MM.1S (cell line): ENCODE measurements around the gene ING3.
"Not testable (repeated sequence)": the region's sequence is repeated elsewhere in the genome, so short reads cannot be mapped to it uniquely, and the experiment has no call there.

Experiments
- DNase-seq: peaks from one replicate; pipeline ENCODE4 v3.0.0-alpha.2; 2015
- H2AFZ ChIP-seq: fragments of 300-600 bp; sonication (generic); 2 replicates; pipeline ENCODE4 v1.6.0; 2016; ENCODE audit warnings: antibody characterized with exemption, low read length
- H3F3A ChIP-seq: fragments of 300-600 bp; sonication (generic); 2 replicates; pipeline ENCODE4 v1.6.1; 2016; ENCODE audit warnings: mild to moderate bottlenecking, antibody characterized with exemption, low read length, moderate library complexity, mixed read lengths; ENCODE audit not compliant: insufficient read depth
- H3K27ac ChIP-seq: fragments of 300-600 bp; sonication (generic); 2 replicates; pipeline ENCODE4 v1.5.1; 2016; ENCODE audit warnings: mild to moderate bottlenecking, low read length
- H3K27me3 ChIP-seq: fragments of 300-600 bp; sonication (generic); replicated peaks from 2 replicates; pipeline ENCODE4 v1.6.0; 2016; ENCODE audit warnings: low read length; ENCODE audit not compliant: insufficient read depth
- H3K36me3 ChIP-seq: fragments of 300-600 bp; sonication (generic); replicated peaks from 2 replicates; pipeline ENCODE4 v1.6.1; 2016; ENCODE audit warnings: mild to moderate bottlenecking, low read length, mixed read lengths; ENCODE audit not compliant: insufficient read depth
- H3K4me1 ChIP-seq: fragments of 300-600 bp; sonication (generic); 2 replicates; pipeline ENCODE4 v1.6.1; 2016; ENCODE audit warnings: low read length, mixed read lengths
- H3K4me2 ChIP-seq: fragments of 300-600 bp; sonication (generic); 2 replicates; pipeline ENCODE4 v1.6.0; 2016; ENCODE audit warnings: low read depth, low read length
- H3K4me3 ChIP-seq: fragments of 300-600 bp; sonication (generic); 2 replicates; pipeline ENCODE4 v1.5.1; 2016; ENCODE audit warnings: low read length, mixed read lengths
- H3K79me2 ChIP-seq: fragments of 300-600 bp; sonication (generic); 2 replicates; pipeline ENCODE4 v1.6.1; 2016; ENCODE audit warnings: mixed run types, low read length, mixed read lengths
- H3K9ac ChIP-seq: fragments of 300-600 bp; sonication (generic); 2 replicates; pipeline ENCODE4 v1.6.1; 2016; ENCODE audit warnings: low read length, mixed read lengths
- H3K9me2 ChIP-seq: fragments of 300-600 bp; sonication (generic); replicated peaks from 2 replicates; pipeline ENCODE4 v1.6.1; 2016; ENCODE audit warnings: mild to moderate bottlenecking, low read length, mixed read lengths; ENCODE audit not compliant: insufficient read depth
- H3K9me3 ChIP-seq: fragments of 300-600 bp; sonication (generic); replicated peaks from 2 replicates; pipeline ENCODE4 v1.6.1; 2016; ENCODE audit warnings: mild to moderate bottlenecking, low read length, mixed read lengths; ENCODE audit not compliant: insufficient read depth
- H4K20me1 ChIP-seq: fragments of 300-600 bp; sonication (generic); 2 replicates; pipeline ENCODE4 v1.6.1; 2016; ENCODE audit warnings: mild to moderate bottlenecking, low read length, moderate library complexity, mixed read lengths; ENCODE audit not compliant: insufficient read depth
- CTCF ChIP-seq: fragments of 300-600 bp; sonication (generic); IDR thresholded peaks from 2 replicates; pipeline ENCODE4 v1.5.1; 2016; ENCODE audit warnings: antibody characterized with exemption, low read length, mixed read lengths
- EZH2 ChIP-seq: fragments of 300-600 bp; sonication (generic); optimal IDR thresholded peaks from 2 replicates; pipeline ENCODE3; 2017; ENCODE audit warnings: low read depth, mild to moderate bottlenecking, antibody characterized with exemption, low read length, mixed read lengths
- EZH2phosphoT487 ChIP-seq: fragments of 300-600 bp; sonication (generic); IDR thresholded peaks from 2 replicates; pipeline ENCODE4 v1.6.1; 2018; ENCODE audit warnings: antibody characterized with exemption, low read length

Gene ING3

DNA sequence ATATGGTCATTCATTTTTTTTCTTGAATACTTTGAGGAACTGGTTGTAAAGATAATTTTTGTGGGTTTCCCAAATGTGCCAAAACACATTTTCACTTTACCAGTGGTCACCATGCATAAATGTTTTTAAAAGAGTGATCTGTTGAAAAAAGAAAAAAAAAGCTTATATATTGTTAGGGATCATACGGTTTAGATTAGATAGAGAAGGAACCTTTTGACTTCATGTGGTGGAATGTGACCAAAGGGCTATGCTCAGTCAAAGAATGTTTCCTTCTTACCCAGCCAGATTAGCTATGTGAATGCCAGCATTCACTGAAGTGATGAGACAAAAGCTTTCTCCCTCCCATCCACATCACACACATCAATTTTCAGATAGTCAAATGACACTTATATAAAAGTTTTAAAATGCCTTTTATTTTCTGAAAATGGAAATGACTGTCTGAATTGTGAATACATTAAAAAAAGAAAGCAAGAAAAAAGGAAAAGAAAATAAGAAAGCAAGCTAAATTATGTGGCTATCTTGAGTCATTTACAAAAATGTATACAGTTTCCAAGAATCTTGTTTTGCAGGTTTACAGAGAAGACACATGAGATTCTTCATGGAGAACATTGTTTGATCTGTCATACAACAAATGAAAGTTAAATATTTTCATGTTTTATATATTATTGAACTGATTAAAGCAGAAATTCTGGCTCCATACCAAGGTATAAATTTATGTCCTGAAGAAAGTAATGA is 29.4 kb downstream of the ING3 start:
- H3K27me3 ChIP-seq: no peaks in the 10 kb centered on the region
- H3K27ac ChIP-seq: no peak overlapping the region
- no peaks in the 10 kb centered on the region for H4K20me1 ChIP-seq
- H3K9me2 ChIP-seq: no peaks in the 10 kb centered on the region
- TF ChIP-seq EZH2 (no peak), CTCF (no peak), EZH2phosphoT487 (no peak)
- H3K9ac ChIP-seq: no peak overlapping the region
- H3K79me2 ChIP-seq: no peaks in the 10 kb centered on the region
- no peak overlapping the region for H3K4me3 ChIP-seq
- no peaks in the 10 kb centered on the region for H3K9me3 ChIP-seq
- no peak overlapping the region for H2AFZ ChIP-seq
- H3K36me3 ChIP-seq: peaks cover 3% of the 10 kb centered on the region
- no peaks in the 10 kb centered on the region for H3F3A ChIP-seq
- no peak for DNase-seq
- no peak overlapping the region for H3K4me2 ChIP-seq
- peaks cover 6% of the 10 kb centered on the region; the same call in 1 of the 2 replicates for H3K4me1 ChIP-seq

GRCh38 chr7:120981117-120981516 is 30.5 kb downstream of the ING3 start:
- no peaks in the 10 kb centered on the region for H3K9me2 ChIP-seq
- no peak overlapping the region for H3K9ac ChIP-seq
- no peak overlapping the region for H2AFZ ChIP-seq
- no peaks in the 10 kb centered on the region for H4K20me1 ChIP-seq
- no peaks in the 10 kb centered on the region; the same call in 1 of the 2 replicates for H3K36me3 ChIP-seq
- no peaks in the 10 kb centered on the region for H3K27me3 ChIP-seq
- no peak for DNase-seq
- H3K27ac ChIP-seq: no peak overlapping the region
- no peaks in the 10 kb centered on the region for H3F3A ChIP-seq
- H3K4me2 ChIP-seq: no peak overlapping the region
- no peak overlapping the region for H3K4me3 ChIP-seq
- H3K9me3 ChIP-seq: no peaks in the 10 kb centered on the region
- no peak for TF ChIP-seq EZH2phosphoT487
- TF ChIP-seq EZH2: no peak
- TF ChIP-seq CTCF: no peak
- H3K4me1 ChIP-seq: peaks cover 6% of the 10 kb centered on the region; the same call in 1 of the 2 replicates
- H3K79me2 ChIP-seq: no peaks in the 10 kb centered on the region

DNA sequence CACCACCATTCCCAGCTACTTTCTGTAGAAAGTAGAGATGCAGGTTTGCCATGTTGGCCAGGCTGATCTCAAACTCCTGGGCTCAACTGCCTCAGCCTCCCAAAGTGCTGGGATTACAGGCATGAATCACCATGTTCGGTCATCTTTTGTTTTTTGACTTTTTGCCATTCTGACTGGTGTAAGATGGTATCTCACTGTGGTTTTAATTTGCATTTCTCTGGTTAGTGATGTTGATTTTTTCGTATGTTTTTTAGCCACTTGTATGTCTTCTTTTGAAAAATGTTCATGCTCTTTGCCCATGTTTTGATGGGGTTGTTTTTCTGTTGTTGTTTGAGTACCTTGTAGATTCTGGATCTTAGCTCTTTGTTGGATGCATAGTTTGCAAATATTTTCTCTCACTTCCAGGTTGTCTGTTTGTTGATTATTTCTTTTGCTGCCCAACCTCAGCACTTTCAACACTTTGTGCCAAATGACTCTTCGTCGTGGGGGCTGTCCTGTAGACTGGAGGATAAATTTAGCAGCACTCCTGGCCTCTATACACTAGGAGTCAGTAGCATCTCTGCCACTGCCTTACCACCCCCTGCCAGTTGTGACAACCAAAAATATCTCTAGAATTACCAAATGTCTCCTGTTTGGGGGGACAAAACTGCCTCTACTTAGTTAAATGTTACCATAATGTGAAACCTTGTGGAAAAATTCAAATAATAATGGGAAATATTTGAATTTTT is 31.5 kb downstream of the ING3 start:
- Histone ChIP-seq H3K9me2 (no peaks in the 10 kb centered on the region), H3K27ac (no peak overlapping the region), H3K9me3 (no peaks in the 10 kb centered on the region), H3K4me1 (peaks cover 6% of the 10 kb centered on the region; the same call in 1 of the 2 replicates), H3K4me3 (no peak overlapping the region), H3K9ac (no peak overlapping the region), H3K36me3 (no peaks in the 10 kb centered on the region), H3F3A (no peaks in the 10 kb centered on the region), H4K20me1 (no peaks in the 10 kb centered on the region), H2AFZ (no peak overlapping the region), H3K4me2 (0 out of 2 replicates have a peak overlapping the region, but pooled peaks have one; percentile 5), H3K27me3 (no peaks in the 10 kb centered on the region), H3K79me2 (no peaks in the 10 kb centered on the region)
- DNase-seq: no peak
- TF ChIP-seq EZH2phosphoT487 (no peak), EZH2 (no peak), CTCF (no peak)

DNA sequence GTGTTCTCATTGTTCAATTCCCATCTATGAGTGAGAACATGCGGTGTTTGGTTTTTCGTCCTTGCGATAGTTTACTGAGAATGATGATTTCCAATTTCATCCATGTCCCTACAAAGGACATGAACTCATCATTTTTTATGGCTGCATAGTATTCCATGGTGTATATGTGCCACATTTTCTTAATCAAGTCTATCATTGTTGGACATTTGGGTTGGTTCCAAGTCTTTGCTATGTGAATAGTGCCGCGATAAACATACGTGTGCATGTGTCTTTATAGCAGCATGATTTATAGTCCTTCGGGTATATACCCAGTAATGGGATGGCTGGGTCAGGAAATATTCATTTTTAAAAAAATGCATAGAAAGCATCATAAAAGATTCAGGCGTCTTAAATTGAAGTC is 33.0 kb downstream of the ING3 start:
- H3K27me3 ChIP-seq, H3K36me3 ChIP-seq, H3K4me2 ChIP-seq: not testable (repeated sequence)

More for the DNA sequence above, 33.0 kb downstream of the ING3 start:
- H3K9me2 ChIP-seq, H3K4me1 ChIP-seq, H3F3A ChIP-seq, H4K20me1 ChIP-seq, H3K27ac ChIP-seq, H3K79me2 ChIP-seq, H3K9me3 ChIP-seq, H2AFZ ChIP-seq, H3K9ac ChIP-seq, DNase-seq, H3K4me3 ChIP-seq: not testable (repeated sequence)
